ENCODE results near the gene FAAH2. TPM values are rescaled to one million over a fixed set of nuclear protein-coding genes. Genes with fewer than 3 reads are reported as not detected.

Gene FAAH2
- polyA plus RNA-seq, 1 donor (not counting 4 experiments of a cell fraction or from before 2014, with no cell fraction given): 1.7 TPM

GRCh38 chrX:57282568-57282967 lies 3.9 kb upstream of the FAAH2 start:
- FAIRE-seq: no peak
- DNase-seq (ENCODE audit: low read depth, low spot score): no peak
- H2AFZ ChIP-seq (ENCODE audit: control insufficient read depth, low read length): no peak overlapping the region

DNA sequence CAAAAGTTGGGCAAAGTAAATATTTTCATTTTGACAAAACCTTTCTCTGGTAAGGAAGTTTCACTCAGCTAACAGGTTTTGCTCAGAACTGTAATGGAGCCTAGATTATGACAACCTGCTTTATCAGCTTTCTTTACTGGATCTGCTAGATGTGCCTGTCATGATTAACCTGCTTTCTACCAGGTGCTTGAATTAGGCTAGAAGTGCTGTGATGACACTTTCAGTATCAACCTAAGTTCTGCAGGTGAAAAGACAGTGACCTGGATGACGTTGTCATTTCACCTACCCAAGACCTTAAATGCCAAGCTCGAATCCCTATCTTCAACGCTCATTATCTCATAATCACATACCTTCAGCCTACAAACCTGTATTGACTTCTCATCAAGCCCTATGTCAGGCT lies 1.5 kb upstream of the FAAH2 start:
- H3K27me3 ChIP-seq (ENCODE audit: control insufficient read depth, extremely low read depth, insufficient read depth, low read length): no peaks in the 10 kb centered on the region
- no peak overlapping the region for H2AFZ ChIP-seq (ENCODE audit: control insufficient read depth, low read length)
- no peak overlapping the region for H3K27ac ChIP-seq (ENCODE audit: control insufficient read depth, insufficient read depth, low read length)
- no peak overlapping the region for H3K9ac ChIP-seq (ENCODE audit: control insufficient read depth, extremely low read depth, insufficient read depth, low read length)
- no peaks in the 10 kb centered on the region for H3K79me2 ChIP-seq (ENCODE audit: control insufficient read depth, insufficient read depth, low read length)
- DNase-seq (ENCODE audit: low read depth, low spot score) (no peak), FAIRE-seq (no peak)
- H3K4me2 ChIP-seq (ENCODE audit: control insufficient read depth, extremely low read depth, insufficient read depth, low read depth, low read length): no peak overlapping the region
- H3K9me3 ChIP-seq (ENCODE audit: control insufficient read depth, low read depth, low read length): no peaks in the 10 kb centered on the region
- H3K36me3 ChIP-seq (ENCODE audit: control insufficient read depth in 2 of 2, extremely low read depth in 1 of 2, insufficient read depth in 2 of 2, low read length in 2 of 2): no peaks in the 10 kb centered on the region
- H4K20me1 ChIP-seq (ENCODE audit: control insufficient read depth, extremely low read depth, insufficient read depth, low read length): no peaks in the 10 kb centered on the region
- H3K4me1 ChIP-seq (ENCODE audit: control insufficient read depth, extremely low read depth, insufficient read depth, low read length): peaks cover 2% of the 10 kb centered on the region
- H3K4me3 ChIP-seq (ENCODE audit: control insufficient read depth in 2 of 3, extremely low read depth in 1 of 3, insufficient read depth in 2 of 3, low read depth in 1 of 3, low read length in 3 of 3): no peak overlapping the region
- no peak for TF ChIP-seq EZH2 (IDR thresholded peaks at IDR 0.05; ENCODE audit: low read length)
- H3K9me1 ChIP-seq (ENCODE audit: control insufficient read depth, extremely low read depth, insufficient read depth, low read length): no peaks in the 10 kb centered on the region
- dilution Hi-C loops (cut with MboI; ENCODE audit: extremely low pct_ligation_motif_present, low sequenced_read_pairs): no loop called here

More at GRCh38 chrX:57282568-57282967, 3.9 kb upstream of the FAAH2 start:
- Histone ChIP-seq H3K79me2 (ENCODE audit: control insufficient read depth, insufficient read depth, low read length) (no peaks in the 10 kb centered on the region), H3K4me1 (ENCODE audit: control insufficient read depth, extremely low read depth, insufficient read depth, low read length) (peaks cover 2% of the 10 kb centered on the region), H3K27ac (ENCODE audit: control insufficient read depth, insufficient read depth, low read length) (no peak overlapping the region), H3K9me3 (ENCODE audit: control insufficient read depth, low read depth, low read length) (no peaks in the 10 kb centered on the region), H3K4me3 (ENCODE audit: control insufficient read depth in 2 of 3, extremely low read depth in 1 of 3, insufficient read depth in 2 of 3, low read depth in 1 of 3, low read length in 3 of 3) (no peak overlapping the region), H3K36me3 (ENCODE audit: control insufficient read depth in 2 of 2, extremely low read depth in 1 of 2, insufficient read depth in 2 of 2, low read length in 2 of 2) (no peaks in the 10 kb centered on the region), H4K20me1 (ENCODE audit: control insufficient read depth, extremely low read depth, insufficient read depth, low read length) (no peaks in the 10 kb centered on the region), H3K4me2 (ENCODE audit: control insufficient read depth, extremely low read depth, insufficient read depth, low read depth, low read length) (no peak overlapping the region), H3K9me1 (ENCODE audit: control insufficient read depth, extremely low read depth, insufficient read depth, low read length) (no peaks in the 10 kb centered on the region), H3K27me3 (ENCODE audit: control insufficient read depth, extremely low read depth, insufficient read depth, low read length) (no peaks in the 10 kb centered on the region), H3K9ac (ENCODE audit: control insufficient read depth, extremely low read depth, insufficient read depth, low read length) (no peak overlapping the region)
- TF ChIP-seq EZH2 (IDR thresholded peaks at IDR 0.05; ENCODE audit: low read length): no peak
- TF ChIP-seq, protein P1, sequence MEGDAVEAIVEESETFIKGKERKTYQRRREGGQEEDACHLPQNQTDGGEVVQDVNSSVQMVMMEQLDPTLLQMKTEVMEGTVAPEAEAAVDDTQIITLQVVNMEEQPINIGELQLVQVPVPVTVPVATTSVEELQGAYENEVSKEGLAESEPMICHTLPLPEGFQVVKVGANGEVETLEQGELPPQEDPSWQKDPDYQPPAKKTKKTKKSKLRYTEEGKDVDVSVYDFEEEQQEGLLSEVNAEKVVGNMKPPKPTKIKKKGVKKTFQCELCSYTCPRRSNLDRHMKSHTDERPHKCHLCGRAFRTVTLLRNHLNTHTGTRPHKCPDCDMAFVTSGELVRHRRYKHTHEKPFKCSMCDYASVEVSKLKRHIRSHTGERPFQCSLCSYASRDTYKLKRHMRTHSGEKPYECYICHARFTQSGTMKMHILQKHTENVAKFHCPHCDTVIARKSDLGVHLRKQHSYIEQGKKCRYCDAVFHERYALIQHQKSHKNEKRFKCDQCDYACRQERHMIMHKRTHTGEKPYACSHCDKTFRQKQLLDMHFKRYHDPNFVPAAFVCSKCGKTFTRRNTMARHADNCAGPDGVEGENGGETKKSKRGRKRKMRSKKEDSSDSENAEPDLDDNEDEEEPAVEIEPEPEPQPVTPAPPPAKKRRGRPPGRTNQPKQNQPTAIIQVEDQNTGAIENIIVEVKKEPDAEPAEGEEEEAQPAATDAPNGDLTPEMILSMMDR (optimal IDR thresholded peaks at IDR 0.05 in 1 of 3, IDR thresholded peaks at IDR 0.05 in 1 of 3, conservative IDR thresholded peaks at IDR 0.05 in 1 of 3; ENCODE audit: extremely low read depth in 1 of 3, insufficient read depth in 2 of 3, low read length in 3 of 3): no peak
- dilution Hi-C loops (cut with MboI; ENCODE audit: extremely low pct_ligation_motif_present, low sequenced_read_pairs): no loop called here

DNA sequence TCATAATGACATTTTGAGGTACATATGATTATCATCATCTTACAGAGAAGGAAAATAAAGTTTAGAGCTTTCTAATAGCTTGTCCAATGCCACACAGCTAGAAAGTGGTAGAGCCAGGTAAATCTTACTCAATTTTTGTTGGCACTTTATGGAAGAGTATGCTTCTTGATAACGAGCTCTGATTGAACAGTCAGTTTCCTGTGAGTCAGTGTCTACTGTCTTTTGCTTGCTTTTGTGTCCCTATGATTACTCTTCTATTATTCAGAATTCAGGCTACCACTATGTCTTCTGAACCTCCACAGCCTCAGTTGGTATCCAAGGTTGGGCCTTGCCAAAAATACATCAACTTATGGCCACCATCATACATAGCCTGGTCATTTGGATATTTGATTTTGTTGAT lies 2.6 kb downstream of the FAAH2 start:
- TF ChIP-seq, protein P1 (optimal IDR thresholded peaks at IDR 0.05 in 1 of 3, IDR thresholded peaks at IDR 0.05 in 1 of 3, conservative IDR thresholded peaks at IDR 0.05 in 1 of 3; ENCODE audit: extremely low read depth in 1 of 3, insufficient read depth in 2 of 3, low read length in 3 of 3): no peak
- DNase-seq (ENCODE audit: low read depth, low spot score): no peak

More for the DNA sequence above, 2.6 kb downstream of the FAAH2 start:
- Histone ChIP-seq H3K36me3 (ENCODE audit: control insufficient read depth in 2 of 2, extremely low read depth in 1 of 2, insufficient read depth in 2 of 2, low read length in 2 of 2) (no peaks in the 10 kb centered on the region), H4K20me1 (ENCODE audit: control insufficient read depth, extremely low read depth, insufficient read depth, low read length) (no peaks in the 10 kb centered on the region), H3K4me3 (ENCODE audit: control insufficient read depth in 2 of 3, extremely low read depth in 1 of 3, insufficient read depth in 2 of 3, low read depth in 1 of 3, low read length in 3 of 3) (no peak overlapping the region), H3K4me1 (ENCODE audit: control insufficient read depth, extremely low read depth, insufficient read depth, low read length) (peaks cover 2% of the 10 kb centered on the region), H3K4me2 (ENCODE audit: control insufficient read depth, extremely low read depth, insufficient read depth, low read depth, low read length) (no peak overlapping the region), H3K9me3 (ENCODE audit: control insufficient read depth, low read depth, low read length) (no peaks in the 10 kb centered on the region), H3K79me2 (ENCODE audit: control insufficient read depth, insufficient read depth, low read length) (no peaks in the 10 kb centered on the region), H3K27me3 (ENCODE audit: control insufficient read depth, extremely low read depth, insufficient read depth, low read length) (no peaks in the 10 kb centered on the region), H3K9ac (ENCODE audit: control insufficient read depth, extremely low read depth, insufficient read depth, low read length) (no peak overlapping the region), H3K9me1 (ENCODE audit: control insufficient read depth, extremely low read depth, insufficient read depth, low read length) (no peaks in the 10 kb centered on the region), H3K27ac (ENCODE audit: control insufficient read depth, insufficient read depth, low read length) (no peak overlapping the region), H2AFZ (ENCODE audit: control insufficient read depth, low read length) (no peak overlapping the region)
- dilution Hi-C loops (cut with MboI; ENCODE audit: extremely low pct_ligation_motif_present, low sequenced_read_pairs): no loop called here
- FAIRE-seq: no peak
